HFF-Myc (cell line): ENCODE results near the gene SLC10A1.

ENCODE experiments used
- DNase-seq: peaks from one replicate; pipeline ENCODE4 v3.0.0-alpha.2; 2011; ENCODE audit warnings: low read depth; ENCODE audit errors: extremely low read depth
- H3K4me3 ChIP-seq: replicated peaks from 2 replicates; pipeline ENCODE4 v1.5.1; 2011; ENCODE audit warnings: low read depth, mild to moderate bottlenecking, control low read depth, low read length
- TF ChIP-seq, protein P1 (sequence below): IDR thresholded peaks from 2 replicates; pipeline ENCODE4 v1.5.1; 2012; ENCODE audit warnings: mild to moderate bottlenecking, low read depth, low read length, control low read depth; ENCODE audit errors: missing control alignments

The SLC10A1 gene

DNA sequence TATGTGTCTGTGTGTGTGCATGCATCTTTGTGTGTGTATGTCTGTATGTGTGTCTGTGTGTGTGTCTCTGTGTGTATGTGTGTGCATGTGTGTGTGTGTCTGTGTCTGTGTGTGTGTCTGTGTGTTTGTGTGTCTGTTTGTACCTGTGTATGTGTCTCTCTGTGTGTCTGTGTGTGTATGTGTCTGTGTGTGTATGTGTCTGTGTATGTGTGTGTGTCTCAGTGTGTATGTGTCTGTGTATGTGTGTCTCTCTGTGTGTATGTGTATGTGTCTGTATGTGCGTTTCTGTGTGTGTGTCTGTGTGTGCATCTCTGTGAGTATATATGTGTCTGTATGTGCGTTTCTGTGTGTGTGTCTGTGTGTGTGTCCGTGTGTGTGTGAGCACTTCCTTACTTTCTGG lies 42.6 kb upstream of the SLC10A1 start:
- H3K4me3 ChIP-seq: no peak overlapping the region
- no peak for DNase-seq
- TF ChIP-seq, protein P1, sequence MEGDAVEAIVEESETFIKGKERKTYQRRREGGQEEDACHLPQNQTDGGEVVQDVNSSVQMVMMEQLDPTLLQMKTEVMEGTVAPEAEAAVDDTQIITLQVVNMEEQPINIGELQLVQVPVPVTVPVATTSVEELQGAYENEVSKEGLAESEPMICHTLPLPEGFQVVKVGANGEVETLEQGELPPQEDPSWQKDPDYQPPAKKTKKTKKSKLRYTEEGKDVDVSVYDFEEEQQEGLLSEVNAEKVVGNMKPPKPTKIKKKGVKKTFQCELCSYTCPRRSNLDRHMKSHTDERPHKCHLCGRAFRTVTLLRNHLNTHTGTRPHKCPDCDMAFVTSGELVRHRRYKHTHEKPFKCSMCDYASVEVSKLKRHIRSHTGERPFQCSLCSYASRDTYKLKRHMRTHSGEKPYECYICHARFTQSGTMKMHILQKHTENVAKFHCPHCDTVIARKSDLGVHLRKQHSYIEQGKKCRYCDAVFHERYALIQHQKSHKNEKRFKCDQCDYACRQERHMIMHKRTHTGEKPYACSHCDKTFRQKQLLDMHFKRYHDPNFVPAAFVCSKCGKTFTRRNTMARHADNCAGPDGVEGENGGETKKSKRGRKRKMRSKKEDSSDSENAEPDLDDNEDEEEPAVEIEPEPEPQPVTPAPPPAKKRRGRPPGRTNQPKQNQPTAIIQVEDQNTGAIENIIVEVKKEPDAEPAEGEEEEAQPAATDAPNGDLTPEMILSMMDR: no peak

DNA sequence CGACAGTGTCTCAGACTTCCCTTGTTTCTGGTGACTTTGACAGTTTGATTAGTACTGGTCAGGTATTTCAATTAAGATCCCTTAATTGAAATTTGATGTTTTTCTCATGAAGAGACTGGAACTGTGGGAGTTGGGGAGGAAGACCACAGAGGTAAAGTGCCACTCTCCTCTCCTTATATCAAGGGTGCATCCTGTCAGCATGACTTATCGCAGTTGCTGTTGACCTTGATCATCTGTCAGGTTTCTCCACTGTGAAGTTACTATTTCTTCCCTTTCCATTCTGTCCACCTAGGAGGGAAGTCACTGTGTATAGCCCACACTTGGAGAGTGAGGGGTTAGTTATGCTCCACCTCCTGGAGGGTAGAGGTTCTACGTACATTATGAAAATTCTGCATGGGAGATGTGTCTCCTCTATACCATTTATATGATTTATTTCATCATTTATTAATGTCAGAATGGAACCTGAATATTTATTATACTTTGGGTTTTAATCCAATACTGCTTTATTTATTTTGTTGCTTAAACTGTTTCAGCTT lies 41.9 kb upstream of the SLC10A1 start:
- no peak overlapping the region for H3K4me3 ChIP-seq
- TF ChIP-seq, protein P1: no peak
- DNase-seq: no peak

GRCh38 chr14:69828879-69829278 lies 31.8 kb upstream of the SLC10A1 start:
- H3K4me3 ChIP-seq: no peak overlapping the region
- DNase-seq: no peak
- TF ChIP-seq, protein P1: no peak

- TF ChIP-seq, protein P1: no peak
- DNase-seq: no peak
These were observed 31.3 kb upstream of the SLC10A1 start for GRCh38 chr14:69828354-69828753.

GRCh38 chr14:69827560-69827959 lies 30.5 kb upstream of the SLC10A1 start:
- no peak for DNase-seq
- TF ChIP-seq, protein P1: no peak
- H3K4me3 ChIP-seq: no peak overlapping the region

More at GRCh38 chr14:69828354-69828753, 31.3 kb upstream of the SLC10A1 start:
- H3K4me3 ChIP-seq: no peak overlapping the region

DNA sequence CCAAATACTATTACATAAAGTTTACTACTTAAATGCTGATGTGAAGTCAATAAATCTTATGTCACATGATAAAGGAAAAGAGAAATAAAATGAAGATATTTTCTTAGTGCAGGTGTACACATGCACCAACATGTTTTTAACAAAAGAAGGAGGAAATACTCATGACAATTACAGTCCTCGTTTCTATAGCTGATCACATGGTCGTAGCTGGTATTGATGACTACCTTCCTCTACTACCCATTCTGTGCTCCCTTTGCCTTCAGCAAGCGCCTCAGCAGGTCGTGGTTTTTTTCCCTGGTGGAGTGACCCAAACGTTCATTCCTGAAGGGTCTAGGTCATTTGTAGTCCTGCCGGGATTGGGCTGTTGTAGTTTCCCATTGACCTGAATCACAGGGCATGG lies 25.4 kb upstream of the SLC10A1 start:
- no peak for DNase-seq
- no peak overlapping the region for H3K4me3 ChIP-seq
- TF ChIP-seq, protein P1: no peak

DNA sequence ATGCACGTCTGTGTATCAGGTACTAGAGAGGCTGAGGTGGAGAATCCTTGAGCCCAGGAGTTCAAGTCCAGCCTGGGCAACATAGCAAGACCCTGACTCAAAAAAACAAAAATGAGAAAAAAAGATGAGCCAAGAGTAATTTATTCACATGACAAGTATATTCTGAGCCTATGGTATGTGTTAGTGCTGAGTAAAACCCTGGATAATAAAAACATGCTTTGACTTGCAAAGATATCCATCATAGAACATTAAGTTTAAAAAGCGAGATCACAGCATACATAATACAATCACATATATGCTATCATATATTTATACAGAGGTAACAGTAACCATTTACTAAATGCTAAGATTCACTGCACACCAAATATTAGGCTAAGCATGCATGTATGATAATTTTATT lies 23.9 kb upstream of the SLC10A1 start:
- TF ChIP-seq, protein P1: no peak
- no peak overlapping the region for H3K4me3 ChIP-seq
- no peak for DNase-seq
